HG03457 (cell line): ENCODE measurements around the gene UBA3.
A peak's percentile ranks its signal among the peaks of the same experiment; 100 is the strongest.

Experiments used
- ATAC-seq: cut with Tn5 transposase; IDR thresholded peaks from one replicate; pipeline ENCODE4 v1.9.1; 2021; ENCODE audit warnings: moderate number of reproducible peaks; ENCODE audit not compliant: unreplicated experiment

UBA3 gene

DNA sequence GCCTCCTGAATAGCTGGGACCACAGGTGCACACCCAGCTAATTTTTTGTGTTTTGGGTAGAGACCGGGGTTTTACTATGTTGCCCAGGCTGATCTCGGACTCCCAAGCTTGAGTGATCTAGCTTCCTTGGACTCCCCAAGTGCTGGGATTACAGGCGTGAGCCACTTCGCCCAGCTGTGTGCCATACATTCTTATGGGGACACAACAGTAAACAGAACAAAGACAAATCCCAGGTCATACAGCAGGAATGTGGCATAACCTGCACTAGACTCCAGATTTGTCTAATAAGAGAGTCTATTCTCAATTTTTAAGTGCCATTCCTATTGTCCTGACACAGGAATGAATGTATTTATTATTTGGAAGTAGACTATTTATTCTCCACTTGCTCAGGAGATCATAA is 22.2 kb upstream of the UBA3 start:
- no peak for ATAC-seq

DNA sequence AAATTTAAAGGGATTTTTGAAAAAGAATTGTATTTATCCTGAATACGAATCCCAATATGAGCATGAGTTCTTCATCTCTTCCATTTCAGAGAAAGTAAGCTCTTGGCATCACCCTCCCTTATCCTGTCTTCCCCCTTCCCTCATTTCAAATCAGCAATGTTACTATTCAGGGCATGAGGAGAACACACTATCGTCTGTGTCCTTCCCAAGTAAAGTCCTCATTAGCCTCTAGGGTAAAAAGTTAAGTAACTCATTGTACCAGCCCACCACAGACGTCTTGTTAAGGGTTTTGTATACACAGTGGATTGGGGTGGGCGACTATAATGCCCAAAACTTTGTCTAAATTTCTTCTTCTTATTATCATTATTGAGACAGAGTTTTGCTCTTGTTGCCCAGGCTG is 19.4 kb upstream of the UBA3 start:
- ATAC-seq, result no peak

DNA sequence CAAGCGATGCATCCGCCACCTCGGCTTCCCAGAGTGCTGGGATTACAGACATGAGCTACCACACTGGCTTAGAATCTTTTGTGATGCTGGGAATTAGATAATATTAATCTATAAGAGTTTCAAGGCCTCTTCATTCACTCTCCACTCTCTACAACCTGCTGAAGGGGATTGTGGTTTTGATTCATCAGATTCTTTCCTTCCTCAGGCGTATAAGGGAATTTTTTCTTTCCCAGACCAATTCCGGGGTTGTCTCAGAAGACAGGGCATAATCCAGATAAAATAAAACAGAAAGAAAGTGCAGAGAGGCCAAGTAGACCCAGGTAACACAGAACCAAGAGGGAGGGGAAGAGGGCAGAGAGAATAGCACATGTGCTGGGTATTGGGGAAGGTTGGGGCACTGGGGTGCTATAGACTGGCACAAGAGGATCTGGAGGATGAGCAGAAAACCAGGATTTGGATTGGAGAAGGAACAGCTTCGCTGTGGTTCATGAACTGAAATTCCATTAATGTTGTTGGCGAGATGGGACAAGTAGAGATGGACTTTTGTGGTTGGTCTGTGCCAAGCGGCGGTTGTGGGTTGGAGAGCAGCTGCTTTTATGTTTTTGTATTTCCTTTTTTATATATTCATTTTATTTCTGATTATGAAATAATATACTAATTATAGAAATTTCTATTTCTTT is 17.4 kb upstream of the UBA3 start:
- ATAC-seq, result no peak

DNA sequence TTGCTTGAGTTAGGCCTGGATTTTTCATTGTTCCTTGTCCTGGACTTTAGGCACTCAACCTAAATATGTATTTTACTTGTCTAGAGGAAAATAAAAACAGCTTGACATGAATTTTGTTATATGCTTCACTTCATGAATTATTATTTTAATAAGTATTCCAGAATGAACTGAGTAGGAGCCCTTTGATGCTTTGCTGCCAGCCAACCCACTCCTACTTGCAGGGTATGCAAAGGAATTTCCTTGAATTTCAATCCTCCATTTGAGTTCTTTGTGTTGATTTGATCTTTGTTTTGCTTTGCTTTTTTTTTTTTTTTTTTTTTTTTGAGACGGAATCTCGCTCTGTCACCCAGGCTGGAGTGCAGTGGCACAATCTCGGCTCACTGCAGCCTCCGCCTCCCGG is 16.1 kb upstream of the UBA3 start:
- ATAC-seq, result no peak

DNA sequence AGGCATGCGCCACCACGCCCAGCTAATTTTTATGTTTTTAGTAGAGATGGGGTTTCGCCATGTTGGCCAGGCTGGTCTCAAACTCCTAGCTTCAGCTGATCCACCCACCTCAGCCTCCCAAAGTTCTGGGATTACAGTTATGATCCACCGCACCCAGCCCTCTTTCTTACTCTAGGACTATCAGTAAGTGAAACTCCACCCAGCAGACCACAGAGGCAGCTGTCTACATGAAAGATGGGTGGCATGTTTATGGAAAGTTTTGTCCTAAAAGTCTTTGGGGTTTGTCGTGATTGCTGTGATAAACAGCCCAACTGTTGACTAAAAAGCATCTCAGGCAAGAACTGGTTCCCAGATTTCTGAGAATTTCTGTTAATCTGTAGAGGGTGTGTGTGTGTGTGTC is 15.5 kb upstream of the UBA3 start:
- ATAC-seq, result no peak

DNA sequence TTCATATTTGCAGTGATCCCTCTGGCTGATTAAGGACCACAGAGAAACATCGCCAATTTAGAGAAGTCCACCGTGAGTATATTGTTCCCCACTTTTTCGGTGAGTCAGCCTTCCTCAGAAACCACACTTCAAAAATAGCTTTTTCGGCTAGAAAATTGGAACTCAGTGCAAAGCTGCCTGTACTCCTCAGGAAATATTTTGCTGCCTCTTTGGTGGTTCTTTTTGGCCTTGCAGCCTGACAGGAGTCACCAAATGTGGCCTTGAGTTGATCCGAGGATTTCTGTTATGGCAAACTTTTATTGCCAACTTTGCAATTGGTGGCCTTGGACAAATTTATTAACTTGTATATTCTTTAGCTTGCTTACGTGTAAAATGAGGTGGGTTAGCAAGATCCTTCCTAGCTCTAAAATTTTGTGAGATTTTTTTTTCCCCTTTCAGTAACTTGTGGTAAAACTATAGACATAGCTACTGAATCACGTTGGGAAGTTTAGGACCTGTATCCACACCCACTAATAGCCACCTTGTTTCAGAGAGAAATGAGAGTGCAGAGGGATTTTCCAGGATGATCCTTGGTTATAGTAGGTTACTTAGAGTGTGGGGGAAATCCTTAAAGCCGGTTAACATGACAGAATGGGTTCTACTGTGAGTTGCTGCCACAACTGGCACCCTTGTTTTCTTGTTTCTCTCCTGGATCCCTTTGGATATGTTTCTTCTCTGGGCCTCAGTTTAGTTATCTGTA is 14.5 kb upstream of the UBA3 start:
- ATAC-seq, result no peak

DNA sequence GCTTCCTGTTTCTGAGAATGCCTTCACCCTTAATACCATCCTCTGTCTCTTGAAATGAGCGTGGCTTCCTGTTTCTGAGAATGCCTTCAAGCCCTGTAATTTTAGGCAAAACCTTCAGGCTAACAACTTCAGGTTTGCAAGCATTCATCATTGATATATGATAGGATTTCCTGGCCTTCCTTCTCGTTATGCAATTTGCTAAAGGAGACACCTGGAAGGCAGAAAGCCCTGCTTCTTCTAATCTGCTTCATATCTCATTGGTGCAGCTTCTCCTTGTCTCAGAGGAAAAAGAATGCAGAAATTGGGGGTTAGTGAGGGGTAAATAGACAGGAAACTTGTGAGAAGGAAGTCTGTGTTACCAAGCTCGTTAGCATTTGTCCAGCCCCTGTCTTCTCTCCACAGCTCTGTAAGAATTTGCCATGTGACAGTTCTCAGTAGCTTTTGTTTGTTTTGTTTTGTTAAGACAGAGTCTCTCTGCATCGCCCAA is 11.9 kb upstream of the UBA3 start:
- peak; percentile 54 for ATAC-seq

DNA sequence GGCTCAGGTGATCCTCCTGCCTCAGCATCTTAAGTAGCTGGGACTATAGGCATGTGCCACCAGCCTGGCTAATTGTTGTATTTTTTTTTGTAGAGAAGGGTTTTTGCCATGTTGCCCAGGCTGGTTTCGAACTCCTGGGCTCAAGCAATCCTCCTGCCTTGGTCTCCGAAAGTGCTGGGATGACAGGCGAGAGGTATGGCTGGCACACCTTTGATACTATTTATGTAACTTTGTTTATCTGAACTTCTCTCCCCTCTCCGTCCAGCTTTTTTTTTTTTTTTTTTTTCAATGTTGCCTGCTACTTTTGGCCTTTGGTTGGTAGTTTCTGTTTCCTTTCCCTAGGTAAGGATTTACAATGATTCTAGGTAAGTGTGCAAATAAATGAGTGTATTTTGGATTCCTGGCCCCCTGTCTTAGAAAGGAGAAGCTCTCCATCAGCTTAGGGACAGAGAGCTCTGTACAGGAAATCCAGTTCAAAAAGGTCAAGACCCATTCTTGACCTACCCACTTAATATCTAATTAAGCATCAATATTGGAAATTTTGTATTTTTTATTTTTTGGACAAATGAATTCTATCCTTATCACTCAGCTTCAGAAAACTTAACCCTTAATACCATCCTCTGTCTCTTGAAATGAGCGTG is 11.3 kb upstream of the UBA3 start:
- ATAC-seq, result no peak

DNA sequence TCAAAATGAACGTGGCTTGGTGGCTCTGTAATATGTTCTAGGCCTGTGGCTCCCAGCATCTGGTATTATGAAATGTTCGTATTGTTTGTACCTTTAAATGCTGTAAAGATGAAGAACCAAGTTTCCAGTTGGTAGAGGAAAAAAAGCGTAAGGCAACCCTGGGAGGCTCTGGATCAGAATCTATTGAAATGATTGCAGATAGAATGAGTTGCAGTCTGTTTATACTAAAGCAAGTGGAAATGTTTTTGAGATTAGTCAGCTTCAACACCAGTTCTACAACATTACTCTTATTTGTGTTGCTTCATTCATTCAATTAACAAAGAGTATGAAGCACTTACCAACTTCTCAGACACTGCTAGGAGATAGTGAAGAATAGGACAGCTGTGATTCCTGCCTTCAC is 9.9 kb upstream of the UBA3 start:
- ATAC-seq, result no peak

DNA sequence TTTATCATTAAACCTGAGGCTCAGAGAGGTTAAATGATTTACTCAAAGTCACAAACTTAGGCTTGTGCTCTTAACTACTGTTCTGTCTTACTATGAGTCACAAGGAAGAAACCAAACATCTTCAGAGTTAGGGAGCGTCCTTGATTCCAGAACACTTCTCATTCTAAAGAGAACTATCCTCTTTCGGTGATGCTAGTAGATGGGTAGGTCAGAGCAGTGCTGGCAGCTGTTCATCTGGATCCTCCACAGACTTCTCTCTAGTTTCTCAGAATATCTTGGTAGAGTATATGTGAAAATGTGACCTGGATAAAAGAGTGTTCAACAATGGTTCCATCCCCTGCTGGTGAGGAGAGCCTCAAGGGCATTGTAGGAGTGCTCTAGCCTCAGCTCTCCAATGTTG is 7.9 kb upstream of the UBA3 start:
- ATAC-seq, result no peak

DNA sequence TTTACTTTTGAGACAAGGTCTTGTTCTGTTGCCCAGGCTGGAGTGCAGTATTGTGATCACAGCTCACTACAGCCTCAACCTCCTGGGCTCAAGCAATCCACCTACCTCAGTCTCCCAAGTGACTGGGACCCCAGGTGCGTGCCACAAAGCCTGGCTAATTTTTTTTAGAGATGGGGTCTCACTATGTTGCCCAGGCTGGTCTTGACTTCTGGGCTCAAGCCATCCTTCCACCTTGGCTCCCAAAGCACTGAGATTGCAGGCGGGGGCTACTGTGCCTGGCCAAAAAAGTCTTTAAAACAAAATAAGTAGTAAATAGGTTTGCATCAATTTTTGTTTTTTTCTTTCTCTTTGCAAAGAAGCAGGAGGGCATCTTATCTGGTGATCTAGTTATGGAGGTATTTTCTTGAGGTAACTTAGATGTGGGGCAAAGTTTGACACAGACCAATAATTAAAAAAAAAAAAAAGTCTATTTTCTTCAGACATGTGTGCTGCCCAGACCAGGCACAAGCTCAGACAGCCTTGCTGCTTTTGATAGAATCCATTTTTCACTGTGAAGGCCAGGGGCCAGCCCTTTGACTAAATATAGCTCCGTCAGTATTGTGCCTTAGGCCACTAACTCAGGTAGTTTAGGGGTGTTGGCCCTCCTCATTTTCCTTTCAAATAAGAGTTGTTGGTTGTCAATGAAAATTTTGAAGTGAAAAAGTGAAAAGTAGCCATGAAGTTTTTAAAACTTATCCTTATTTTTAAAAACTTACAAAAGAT is 7.0 kb upstream of the UBA3 start:
- no peak for ATAC-seq

DNA sequence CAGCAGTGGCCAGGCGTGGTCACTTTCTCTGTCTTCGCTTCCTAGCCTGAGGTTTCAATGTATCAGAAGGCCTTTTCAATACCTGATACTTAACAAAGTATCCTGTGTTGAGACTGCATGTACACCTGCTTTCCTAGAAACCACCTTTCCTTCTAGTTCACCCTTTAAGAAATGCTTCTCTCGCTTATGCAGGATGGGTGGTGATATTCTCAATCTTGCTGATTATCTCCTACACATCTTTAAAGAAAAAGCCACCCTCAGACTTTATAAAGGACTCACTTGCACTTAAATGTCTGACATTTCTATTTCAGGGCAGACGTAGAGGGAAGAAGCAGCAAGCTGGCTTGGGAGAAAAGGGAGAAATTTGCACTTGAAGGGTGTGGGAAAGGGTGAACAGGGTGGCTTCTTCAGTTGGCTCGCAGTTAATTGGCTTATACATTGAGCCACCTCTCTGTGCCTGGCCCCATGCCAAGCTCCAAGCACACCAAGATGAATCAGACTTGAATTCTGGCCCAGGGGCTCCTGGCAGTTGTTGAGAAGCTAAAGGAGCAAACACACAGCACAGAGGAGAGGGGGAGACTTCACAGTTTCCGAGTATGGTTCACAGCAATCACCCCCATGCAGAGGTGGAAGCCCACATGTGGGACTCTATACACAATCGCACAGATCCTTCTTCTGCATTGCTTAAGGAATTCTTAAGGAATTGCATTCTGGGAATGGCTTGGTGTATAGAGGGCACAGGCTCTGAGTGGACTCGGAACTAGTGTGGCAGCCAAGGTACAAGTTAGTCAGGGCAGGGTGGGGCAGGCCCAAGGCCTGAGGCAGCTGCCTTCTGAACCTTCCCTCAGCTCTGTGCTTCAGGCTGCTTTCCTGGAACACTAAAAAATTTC is 5.9 kb upstream of the UBA3 start:
- no peak for ATAC-seq

DNA sequence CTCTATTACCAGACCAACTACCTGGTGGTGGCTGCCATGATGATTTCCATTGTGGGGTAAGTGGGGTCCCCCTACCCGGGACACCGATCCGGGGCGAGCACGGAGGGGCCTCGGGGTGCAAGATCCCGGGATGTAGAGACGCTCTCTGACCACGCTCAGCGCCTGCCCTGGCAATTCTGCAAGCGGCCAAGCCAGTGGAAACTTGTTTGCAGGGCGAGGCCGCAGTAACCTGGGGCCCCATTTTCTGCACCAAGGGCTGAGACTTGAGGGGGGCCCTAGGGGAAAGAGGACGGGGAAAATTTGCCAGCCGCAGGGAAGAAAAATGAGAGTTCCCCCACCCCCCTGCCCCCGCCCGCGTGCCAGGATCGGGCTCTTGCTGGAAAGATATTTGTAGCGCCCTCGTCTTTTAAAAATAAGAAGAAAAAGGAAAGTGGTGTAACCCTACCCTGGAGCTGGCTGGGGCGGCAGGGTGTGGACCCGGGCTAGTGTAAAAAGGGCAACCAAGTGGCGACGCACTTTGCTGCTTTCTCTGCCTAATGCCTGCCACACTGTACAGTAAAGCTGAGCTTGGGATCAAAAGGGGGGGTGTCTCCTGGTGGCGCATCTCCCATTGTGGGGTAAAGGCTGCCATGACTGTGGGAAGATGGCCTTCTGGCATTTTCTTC is 5.1 kb upstream of the UBA3 start:
- ATAC-seq, result no peak

DNA sequence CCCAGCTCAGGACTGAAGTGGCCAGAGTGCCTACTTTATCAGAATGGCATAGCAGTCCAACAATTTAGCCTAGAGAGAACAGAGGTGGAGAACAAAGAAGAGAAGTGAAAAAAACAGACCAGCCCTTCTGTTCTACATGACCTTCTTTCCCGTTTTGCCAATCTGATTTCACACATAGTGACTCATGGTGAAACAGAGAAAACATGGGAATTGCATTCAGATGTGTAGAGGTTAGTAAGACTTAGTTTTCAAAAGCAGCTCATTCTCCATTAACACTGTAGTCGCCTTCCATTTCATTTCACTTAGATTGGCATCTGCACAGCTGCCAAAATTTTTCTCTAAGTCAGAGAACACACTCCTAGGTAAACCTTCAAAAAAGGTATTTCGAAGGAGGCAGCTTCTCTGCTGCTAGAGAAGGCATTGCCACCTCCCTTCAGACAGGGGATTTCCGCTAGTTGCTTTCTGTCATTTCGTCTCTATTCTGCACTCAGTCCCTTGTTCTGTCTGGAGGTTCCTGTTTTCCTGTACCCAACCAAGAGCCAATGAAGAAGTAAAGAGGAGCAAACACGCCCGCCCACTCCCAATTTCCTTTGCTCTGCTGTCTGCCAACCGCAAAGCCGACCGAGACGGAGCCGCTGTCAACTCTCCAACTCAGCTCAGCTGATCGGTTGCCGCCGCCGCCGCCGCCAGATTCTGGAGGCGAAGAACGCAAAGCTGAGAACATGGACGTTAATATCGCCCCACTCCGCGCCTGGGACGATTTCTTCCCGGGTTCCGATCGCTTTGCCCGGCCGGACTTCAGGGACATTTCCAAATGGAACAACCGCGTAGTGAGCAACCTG is 4.4 kb upstream of the UBA3 start, which contains the start of gene ARL6IP5:
Gene ARL6IP5, plus strand, starts transcription at position 612 of the 842 bp plus-strand sequence. Its CDS starts 111 bp downstream, at position 723.
- ATAC-seq, result peak; percentile 40

DNA sequence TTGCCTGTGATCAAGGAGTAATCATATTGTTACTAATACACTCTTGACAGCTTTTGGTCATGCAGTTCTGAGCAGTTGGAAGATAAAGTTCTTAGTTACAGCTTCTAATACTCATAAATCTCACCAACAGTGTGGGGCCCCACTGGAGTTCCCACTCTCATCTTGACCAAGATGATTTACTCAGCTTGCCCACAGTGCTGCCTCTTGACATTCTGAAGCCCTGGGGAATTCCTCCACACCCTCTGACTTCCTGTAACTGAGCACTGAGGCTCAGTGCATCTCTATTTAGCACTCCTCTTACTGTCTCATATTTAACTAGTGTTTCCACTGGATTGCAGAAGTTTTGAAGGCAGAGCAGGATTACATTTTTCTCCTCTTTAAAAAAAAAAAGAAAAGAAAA is 2.6 kb upstream of the UBA3 start:
- ATAC-seq, result peak; percentile 64

DNA sequence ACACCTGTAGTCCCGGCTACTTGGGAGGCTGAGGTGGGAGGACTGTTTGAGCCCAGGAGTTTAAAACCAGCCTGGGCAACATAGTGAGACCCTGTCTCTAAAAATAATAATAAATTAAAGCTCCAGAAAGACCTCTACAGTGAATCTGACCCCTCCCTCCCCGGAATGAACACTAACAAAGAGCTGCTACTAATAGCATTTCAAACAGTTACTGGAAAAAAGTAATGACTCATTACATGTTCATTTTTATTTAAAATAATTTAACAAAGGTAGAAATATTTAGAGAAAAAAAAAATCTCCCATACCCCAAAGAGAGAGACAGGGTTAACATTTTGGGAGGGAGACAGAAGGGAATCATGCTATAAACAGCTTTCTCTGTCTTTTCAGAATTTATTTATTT is 2.2 kb upstream of the UBA3 start:
- ATAC-seq, result no peak

DNA sequence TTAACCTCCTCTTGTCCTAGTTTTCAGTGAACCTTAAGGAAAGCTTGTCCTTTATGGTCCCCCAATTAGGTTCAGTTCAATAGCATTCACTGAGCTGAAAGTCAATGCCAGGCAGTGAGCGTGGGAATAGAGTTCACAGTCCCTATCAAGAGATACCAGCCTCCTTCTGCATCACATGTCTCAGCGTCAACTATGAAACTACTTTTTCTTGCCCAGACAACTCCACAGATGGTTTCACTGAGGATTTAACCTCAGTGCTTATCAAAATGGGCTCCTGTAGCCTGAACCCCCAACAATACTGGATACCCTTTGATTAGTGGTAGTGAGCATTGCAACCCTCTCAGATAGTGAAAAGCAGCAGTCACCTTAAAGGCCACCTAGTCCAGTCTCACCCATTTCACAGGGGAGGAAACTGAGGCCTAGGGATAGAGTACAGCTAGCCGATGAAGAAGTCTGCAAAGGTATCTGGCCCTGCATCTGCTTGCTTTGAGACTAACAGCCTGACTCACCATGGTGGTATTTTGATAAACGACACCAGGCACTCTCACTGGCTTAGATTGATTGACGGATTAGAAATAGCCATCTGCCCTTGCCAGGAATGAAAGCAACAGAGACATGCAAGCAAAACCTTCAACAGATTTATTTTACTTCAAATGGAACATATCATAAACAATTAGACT is 1.6 kb upstream of the UBA3 start:
- no peak for ATAC-seq
